IMR-90 (cell line): ENCODE measurements around the gene CUL4A. TPM values are rescaled to one million over a fixed set of nuclear protein-coding genes. Genes with fewer than 3 reads are reported as not detected.

ENCODE experiments used
- ATAC-seq: fragments of 200-7000 bp; cut with Tn5 transposase; 2 replicates; pipeline ENCODE4 v1.9.1; 2020; ENCODE audit warnings: low read depth, mild to moderate bottlenecking, moderate library complexity
- BruUV-seq: library from RNA; stranded (reverse); fragments of 400-500 nt; replicated peaks from 2 replicates; lab custom pipeline; 2021; lab: Mats Ljungman, UMichigan
- CTCF ChIA-PET: fragments of 300-600 bp; formaldehyde crosslinking; extraction: SDS; loops from one replicate; lab custom pipeline; 2021; ENCODE audit warnings: antibody characterized with exemption; lab: Yijun Ruan, JAX
- POLR2A ChIA-PET: fragments of 300-600 bp; sonication (Branson Sonifier 250); formaldehyde crosslinking; loops from one replicate; lab custom pipeline; 2022; ENCODE audit warnings: antibody characterized with exemption; ENCODE audit not compliant: unreplicated experiment; lab: Charles Lee
- DNase-seq: peaks from one replicate; pipeline ENCODE4 v3.0.0; 2013
- H2AFZ ChIP-seq: replicated peaks from 2 replicates; pipeline ENCODE3; 2013; ENCODE audit warnings: low read length, mild to moderate bottlenecking; ENCODE audit not compliant: poor library complexity
- H2AK5ac ChIP-seq: 2 replicates; pipeline ENCODE4 v1.6.1; 2013; ENCODE audit warnings: low read depth, low read length, inconsistent platforms
- H2AK9ac ChIP-seq: replicated peaks from 2 replicates; pipeline ENCODE3; 2013; ENCODE audit warnings: mild to moderate bottlenecking, low read depth, low read length, moderate library complexity; ENCODE audit not compliant: poor library complexity
- H2BK120ac ChIP-seq: 2 replicates; pipeline ENCODE4 v1.6.1; 2013; ENCODE audit warnings: low read depth, low read length, inconsistent platforms
- H2BK15ac ChIP-seq: 3 replicates; pipeline ENCODE4 v1.6.1; 2013; ENCODE audit warnings: low read depth, low read length, inconsistent platforms
- H2BK20ac ChIP-seq: 2 replicates; pipeline ENCODE4 v1.6.1; 2013; ENCODE audit warnings: low read depth, mild to moderate bottlenecking, inconsistent platforms, low read length, moderate library complexity
- H2BK5ac ChIP-seq: 2 replicates; pipeline ENCODE4 v1.6.1; 2013; ENCODE audit warnings: mild to moderate bottlenecking, low read depth, low read length, inconsistent platforms; ENCODE audit not compliant: poor library complexity, severe bottlenecking
- H3K14ac ChIP-seq: replicated peaks from 2 replicates; pipeline ENCODE4 v1.6.1; 2013; ENCODE audit warnings: low read depth, low read length, inconsistent platforms
- H3K18ac ChIP-seq: 2 replicates; pipeline ENCODE4 v1.6.1; 2013; ENCODE audit warnings: low read depth, low read length, control low read depth
- H3K23ac ChIP-seq: 2 replicates; pipeline ENCODE4 v1.6.1; 2013; ENCODE audit warnings: low read depth, low read length, inconsistent platforms
- H3K27ac ChIP-seq: 2 replicates; pipeline ENCODE4 v1.5.1; 2013; ENCODE audit warnings: mild to moderate bottlenecking, control low read depth, low read length; ENCODE audit not compliant: insufficient read depth
- H3K27me3 ChIP-seq: 2 replicates; pipeline ENCODE4 v1.6.1; 2013; ENCODE audit warnings: low read length; ENCODE audit not compliant: control insufficient read depth, insufficient read depth
- H3K36me3 ChIP-seq: 2 replicates; pipeline ENCODE4 v1.6.1; 2013; ENCODE audit warnings: low read length, mixed read lengths; ENCODE audit not compliant: control insufficient read depth, insufficient read depth
- H3K4ac ChIP-seq: 2 replicates; pipeline ENCODE4 v1.6.1; 2013; ENCODE audit warnings: low read depth, low read length, inconsistent platforms
- H3K4me1 ChIP-seq: 2 replicates; pipeline ENCODE4 v1.6.1; 2013; ENCODE audit warnings: low read length, mixed read lengths; ENCODE audit not compliant: control insufficient read depth, insufficient read depth
- H3K4me2 ChIP-seq: 2 replicates; pipeline ENCODE4 v1.6.1; 2013; ENCODE audit warnings: low read depth, mild to moderate bottlenecking, control low read depth, low read length, moderate library complexity
- H3K4me3 ChIP-seq: 2 replicates; pipeline ENCODE4 v1.5.1; 2013; ENCODE audit warnings: low read depth, mild to moderate bottlenecking, control low read depth, low read length, moderate library complexity; ENCODE audit not compliant: insufficient read depth
- H3K56ac ChIP-seq: 2 replicates; pipeline ENCODE4 v1.6.1; 2013; ENCODE audit warnings: low read length, inconsistent platforms; ENCODE audit not compliant: insufficient read depth; ENCODE audit errors: extremely low read depth
- H3K79me1 ChIP-seq, 2 experiments: 2 replicates each; pipeline ENCODE4 v1.6.1; 2013; ENCODE audit warnings: low read length in 2 of 2, inconsistent platforms in 1 of 2, low read depth in 1 of 2
- H3K9ac ChIP-seq: 2 replicates; pipeline ENCODE4 v1.6.1; 2013; ENCODE audit warnings: low read depth, low read length, control low read depth
- H3K9me1 ChIP-seq: 2 replicates; pipeline ENCODE4 v1.6.1; 2013; ENCODE audit warnings: low read length, inconsistent platforms; ENCODE audit not compliant: insufficient read depth
- H3K9me3 ChIP-seq: 2 replicates; pipeline ENCODE4 v1.6.1; 2013; ENCODE audit warnings: low read length; ENCODE audit not compliant: control insufficient read depth, insufficient read depth
- H4K20me1 ChIP-seq: 2 replicates; pipeline ENCODE4 v1.6.1; 2013; ENCODE audit warnings: low read length, inconsistent platforms; ENCODE audit not compliant: insufficient read depth
- H4K5ac ChIP-seq: 2 replicates; pipeline ENCODE4 v1.6.1; 2013; ENCODE audit warnings: mild to moderate bottlenecking, low read depth, low read length, control low read depth
- H4K8ac ChIP-seq, 2 experiments: 2 replicates each; pipeline ENCODE4 v1.6.1; 2013; ENCODE audit warnings: low read depth in 2 of 2, low read length in 2 of 2, control low read depth in 1 of 2, inconsistent platforms in 1 of 2
- H4K91ac ChIP-seq: 2 replicates; pipeline ENCODE4 v1.6.1; 2013; ENCODE audit warnings: low read depth, low read length, inconsistent platforms; ENCODE audit not compliant: insufficient read depth
- BHLHE40 ChIP-seq: fragments of 150-350 bp; IDR thresholded peaks from 2 replicates; pipeline ENCODE4 v1.6.1; 2016; ENCODE audit warnings: mild to moderate bottlenecking, low read depth, low read length
- CEBPB ChIP-seq: IDR thresholded peaks from 2 replicates; pipeline ENCODE4 v1.6.1; 2012; ENCODE audit warnings: low read depth, low read length, improper control_type of control experiment
- MXI1 ChIP-seq: IDR thresholded peaks from 2 replicates; pipeline ENCODE4 v1.6.1; 2012; ENCODE audit warnings: low read depth, mild to moderate bottlenecking, low read length, moderate library complexity, borderline replicate concordance
- RAD21 ChIP-seq: IDR thresholded peaks from 2 replicates; pipeline ENCODE4 v1.6.1; 2012; ENCODE audit warnings: low read length, improper control_type of control experiment
- RCOR1 ChIP-seq: IDR thresholded peaks from 2 replicates; pipeline ENCODE4 v1.6.1; 2012; ENCODE audit warnings: mild to moderate bottlenecking, low read length, improper control_type of control experiment; ENCODE audit not compliant: insufficient replicate concordance
- USF2 ChIP-seq: fragments of 150-350 bp; IDR thresholded peaks from 2 replicates; pipeline ENCODE4 v1.6.1; 2017; ENCODE audit warnings: mild to moderate bottlenecking, antibody characterized with exemption, low read length, low read depth
- WGBS, 2 experiments: methylation state at CpG; one replicate each; pipeline versions ENCODE4 v1.1.5 to v1.1.7; 2013; ENCODE audit warnings: missing lambda C conversion rate in 2 of 2; ENCODE audit not compliant: insufficient read length in 1 of 2; ENCODE audit errors: extremely low coverage in 2 of 2; 5-methylcytosine and 5-hydroxymethylcytosine counted together
- dilution Hi-C: fragments of 300-500 bp; cut with HindIII; formaldehyde crosslinking; loops from one replicate; pipeline ENCODE4 v1.14.3; 2018; ENCODE audit warnings: low sequenced_read_pairs; ENCODE audit not compliant: unreplicated experiment
- in situ Hi-C: fragments of 300-500 bp; cut with MboI; formaldehyde crosslinking; loops from 3 replicates; pipeline ENCODE4 v1.14.3; 2019; ENCODE audit warnings: low sequenced_read_pairs, inconsistent platforms, mixed read lengths
- intact Hi-C: fragments of 100-400 bp; cut with micrococcal nuclease; formaldehyde crosslinking; loops from 2 replicates; pipeline ENCODE4 v1.10.0; 2022
- polyA plus RNA-seq, 3 experiments: library from polyadenylated mRNA; depleted of rRNA; stranded (reverse); fragments of >200 nt; gene quantifications; 2 replicates each; pipeline ENCODE4 v1.2.3, GENCODE V29; 2012; ENCODE audit warnings: low replicate concordance in 1 of 3
- total RNA-seq: library from RNA; depleted of rRNA; stranded (reverse); fragments of >200 nt; gene quantifications from 2 replicates; pipeline ENCODE4 v1.2.3, GENCODE V29; 2012

The CUL4A gene
- total and polyA plus RNA-seq, 2 of the 4 experiments (the other 2 are of a cell fraction) = 86.0 to 146 TPM

- Histone ChIP-seq H4K8ac (peak overlapping the region in 1 of 2 experiments; percentile 47; a peak in 2 of 4 replicates), H3K4me1 (peaks cover 29% of the 10 kb centered on the region), H3K56ac (no peak overlapping the region), H2BK5ac (peak overlapping the region; percentile 75), H2AK5ac (peak overlapping the region; percentile 89; the same call in 1 of the 2 replicates), H3K18ac (no peak overlapping the region), H3K14ac (0 out of 2 replicates have a peak overlapping the region, but pooled peaks have one; percentile 30), H3K4ac (peak overlapping the region; percentile 67), H3K4me2 (no peak overlapping the region), H3K36me3 (peaks cover 16% of the 10 kb centered on the region), H4K91ac (peak overlapping the region; percentile 56), H3K9me3 (no peaks in the 10 kb centered on the region), H2BK15ac (0 out of 3 replicates have a peak overlapping the region, but pooled peaks have one; percentile 42), H3K27me3 (no peaks in the 10 kb centered on the region), H3K9me1 (peaks cover 33% of the 10 kb centered on the region), H2AFZ (peak overlapping the region; percentile 13), H3K9ac (no peak overlapping the region), H3K27ac (peak overlapping the region; percentile 39; the same call in 1 of the 2 replicates), H3K23ac (peak overlapping the region; percentile 71; the same call in 1 of the 2 replicates), H3K79me1 (peaks cover 32 to 82% of the 10 kb centered on the region in 2 experiments; a peak in 3 of 4 replicates), H4K20me1 (peaks cover 32% of the 10 kb centered on the region), H3K4me3 (no peak overlapping the region), H2BK20ac (no peak overlapping the region; the same call in 1 of the 2 replicates), H4K5ac (no peak overlapping the region), H2AK9ac (peak overlapping the region; percentile 79), H2BK120ac (peak overlapping the region; percentile 68; the same call in 1 of the 2 replicates)
- DNase-seq (no peak), ATAC-seq (no peak)
- BruUV-seq = no TSS peak
- dilution Hi-C loops = no loop called here
- CTCF ChIA-PET = no interaction called here
- in situ Hi-C loops = no loop called here
- intact Hi-C loops = no loop called here
- no peak for TF ChIP-seq MXI1
- TF ChIP-seq BHLHE40 = no peak
- TF ChIP-seq CEBPB = no peak
- no peak for TF ChIP-seq USF2
- TF ChIP-seq RAD21 = no peak
- no peak for TF ChIP-seq RCOR1
- 79% methylated on average over 2 of the region's 5 CpGs; no CpG with 5 or more reads in 1 of the 2 experiments for WGBS, 2 experiments
- POLR2A ChIA-PET = no interaction called here
These were observed 5.1 kb upstream of the CUL4A start for GRCh38 chr13:113204378-113204734.
